Measurements from ENCODE around the gene PDE1A. TPM values are rescaled to one million over a fixed set of nuclear protein-coding genes. Genes with fewer than 3 reads are reported as not detected.

Gene PDE1A
- total and polyA plus RNA-seq, 2 experiments from 2014 or later: 1.0 to 4.7 TPM

- Histone ChIP-seq H4K20me1 (ENCODE audit: insufficient read depth, poor library complexity, severe bottlenecking) (no peaks in the 10 kb centered on the region), H2AFZ (no peak overlapping the region), H3K4me1 (ENCODE audit: insufficient read depth) (no peaks in the 10 kb centered on the region), H3K27ac (no peak overlapping the region), H3K4me3 (no peak overlapping the region), H3K36me3 (replicated peaks; ENCODE audit: insufficient read depth, low read depth) (no peaks in the 10 kb centered on the region), H3K79me2 (no peaks in the 10 kb centered on the region), H3K27me3 (no peaks in the 10 kb centered on the region), H3K9me3 (ENCODE audit: low read depth) (no peaks in the 10 kb centered on the region), H3K9me2 (replicated peaks; ENCODE audit: insufficient read depth) (no peaks in the 10 kb centered on the region), H3K4me2 (no peak overlapping the region)
- 92% methylated on average over 5 of the region's 5 CpGs for WGBS (ENCODE audit: low lambda C conversion rate, missing lambda C conversion rate)
- TF ChIP-seq EZH2 (IDR thresholded peaks at IDR 0.05; ENCODE audit: borderline replicate concordance): no peak
- no peak for TF ChIP-seq CTCF (IDR thresholded peaks at IDR 0.05; ENCODE audit: poor library complexity)
- TF ChIP-seq EZH2phosphoT487 (IDR thresholded peaks at IDR 0.05; ENCODE audit: low read depth, severe bottlenecking, unreplicated experiment): no peak
- no peak for DNase-seq (ENCODE audit: low spot score)
Observed at GRCh38 chr2:182416861-182417260, 10.0 kb downstream of the PDE1A start.

- no peaks in the 10 kb centered on the region for H3K9me2 ChIP-seq (replicated peaks; ENCODE audit: insufficient read depth)
- H4K20me1 ChIP-seq (ENCODE audit: insufficient read depth, poor library complexity, severe bottlenecking): no peaks in the 10 kb centered on the region
- WGBS (ENCODE audit: low lambda C conversion rate, missing lambda C conversion rate): 94% methylated on average over 4 of the region's 4 CpGs
Observed at GRCh38 chr2:182416191-182416590, 10.6 kb downstream of the PDE1A start.

GRCh38 chr2:182415771-182416170 lies 11.1 kb downstream of the PDE1A start:
- TF ChIP-seq EZH2phosphoT487 (IDR thresholded peaks at IDR 0.05; ENCODE audit: low read depth, severe bottlenecking, unreplicated experiment): no peak
- TF ChIP-seq CTCF (IDR thresholded peaks at IDR 0.05; ENCODE audit: poor library complexity): no peak
- no peak for TF ChIP-seq EZH2 (IDR thresholded peaks at IDR 0.05; ENCODE audit: borderline replicate concordance)
- Histone ChIP-seq H3K79me2 (no peaks in the 10 kb centered on the region), H3K36me3 (replicated peaks; ENCODE audit: insufficient read depth, low read depth) (no peaks in the 10 kb centered on the region), H3K27me3 (no peaks in the 10 kb centered on the region), H2AFZ (no peak overlapping the region), H3K9me3 (ENCODE audit: low read depth) (no peaks in the 10 kb centered on the region), H3K9me2 (replicated peaks; ENCODE audit: insufficient read depth) (no peaks in the 10 kb centered on the region), H3K4me3 (no peak overlapping the region), H3K4me1 (ENCODE audit: insufficient read depth) (no peaks in the 10 kb centered on the region), H3K4me2 (no peak overlapping the region), H3K27ac (no peak overlapping the region), H4K20me1 (ENCODE audit: insufficient read depth, poor library complexity, severe bottlenecking) (no peaks in the 10 kb centered on the region)
- WGBS (ENCODE audit: low lambda C conversion rate, missing lambda C conversion rate): 72% methylated on average over 1 of the region's 1 CpG
- DNase-seq (ENCODE audit: low spot score): no peak

More at GRCh38 chr2:182416191-182416590, 10.6 kb downstream of the PDE1A start:
- Histone ChIP-seq H3K27ac (no peak overlapping the region), H3K4me1 (ENCODE audit: insufficient read depth) (no peaks in the 10 kb centered on the region), H3K79me2 (no peaks in the 10 kb centered on the region), H3K27me3 (no peaks in the 10 kb centered on the region), H2AFZ (no peak overlapping the region), H3K36me3 (replicated peaks; ENCODE audit: insufficient read depth, low read depth) (no peaks in the 10 kb centered on the region), H3K4me2 (no peak overlapping the region), H3K4me3 (no peak overlapping the region), H3K9me3 (ENCODE audit: low read depth) (no peaks in the 10 kb centered on the region)
- no peak for TF ChIP-seq EZH2phosphoT487 (IDR thresholded peaks at IDR 0.05; ENCODE audit: low read depth, severe bottlenecking, unreplicated experiment)
- TF ChIP-seq CTCF (IDR thresholded peaks at IDR 0.05; ENCODE audit: poor library complexity): no peak
- no peak for DNase-seq (ENCODE audit: low spot score)

- TF ChIP-seq EZH2 (IDR thresholded peaks at IDR 0.05; ENCODE audit: borderline replicate concordance): no peak
- TF ChIP-seq CTCF (IDR thresholded peaks at IDR 0.05; ENCODE audit: poor library complexity): no peak
- TF ChIP-seq EZH2phosphoT487 (IDR thresholded peaks at IDR 0.05; ENCODE audit: low read depth, severe bottlenecking, unreplicated experiment): no peak
- Histone ChIP-seq H4K20me1 (ENCODE audit: insufficient read depth, poor library complexity, severe bottlenecking) (no peaks in the 10 kb centered on the region), H3K4me1 (ENCODE audit: insufficient read depth) (no peaks in the 10 kb centered on the region), H3K9me2 (replicated peaks; ENCODE audit: insufficient read depth) (no peaks in the 10 kb centered on the region), H3K4me2 (no peak overlapping the region), H3K27ac (no peak overlapping the region), H3K79me2 (no peaks in the 10 kb centered on the region), H3K9me3 (ENCODE audit: low read depth) (no peaks in the 10 kb centered on the region), H3K4me3 (no peak overlapping the region), H3K27me3 (no peaks in the 10 kb centered on the region), H2AFZ (no peak overlapping the region), H3K36me3 (replicated peaks; ENCODE audit: insufficient read depth, low read depth) (no peaks in the 10 kb centered on the region)
- WGBS (ENCODE audit: low lambda C conversion rate, missing lambda C conversion rate): 85% methylated on average over 3 of the region's 3 CpGs
- DNase-seq (ENCODE audit: low spot score): no peak
Observed at GRCh38 chr2:182412858-182413257, 14.0 kb downstream of the PDE1A start.
